MM.1S (cell line): ENCODE results near the gene MICALL1.

Source experiments
- DNase-seq: peaks from one replicate; pipeline ENCODE4 v3.0.0-alpha.2; 2015
- H2AFZ ChIP-seq: fragments of 300-600 bp; sonication (generic); 2 replicates; pipeline ENCODE4 v1.6.0; 2016; ENCODE audit warnings: antibody characterized with exemption, low read length
- H3F3A ChIP-seq: fragments of 300-600 bp; sonication (generic); 2 replicates; pipeline ENCODE4 v1.6.1; 2016; ENCODE audit warnings: mild to moderate bottlenecking, antibody characterized with exemption, low read length, moderate library complexity, mixed read lengths; ENCODE audit not compliant: insufficient read depth
- H3K27ac ChIP-seq: fragments of 300-600 bp; sonication (generic); 2 replicates; pipeline ENCODE4 v1.5.1; 2016; ENCODE audit warnings: mild to moderate bottlenecking, low read length
- H3K27me3 ChIP-seq: fragments of 300-600 bp; sonication (generic); replicated peaks from 2 replicates; pipeline ENCODE4 v1.6.0; 2016; ENCODE audit warnings: low read length; ENCODE audit not compliant: insufficient read depth
- H3K36me3 ChIP-seq: fragments of 300-600 bp; sonication (generic); replicated peaks from 2 replicates; pipeline ENCODE4 v1.6.1; 2016; ENCODE audit warnings: mild to moderate bottlenecking, low read length, mixed read lengths; ENCODE audit not compliant: insufficient read depth
- H3K4me1 ChIP-seq: fragments of 300-600 bp; sonication (generic); 2 replicates; pipeline ENCODE4 v1.6.1; 2016; ENCODE audit warnings: low read length, mixed read lengths
- H3K4me2 ChIP-seq: fragments of 300-600 bp; sonication (generic); 2 replicates; pipeline ENCODE4 v1.6.0; 2016; ENCODE audit warnings: low read depth, low read length
- H3K4me3 ChIP-seq: fragments of 300-600 bp; sonication (generic); 2 replicates; pipeline ENCODE4 v1.5.1; 2016; ENCODE audit warnings: low read length, mixed read lengths
- H3K79me2 ChIP-seq: fragments of 300-600 bp; sonication (generic); 2 replicates; pipeline ENCODE4 v1.6.1; 2016; ENCODE audit warnings: mixed run types, low read length, mixed read lengths
- H3K9ac ChIP-seq: fragments of 300-600 bp; sonication (generic); 2 replicates; pipeline ENCODE4 v1.6.1; 2016; ENCODE audit warnings: low read length, mixed read lengths
- H3K9me2 ChIP-seq: fragments of 300-600 bp; sonication (generic); replicated peaks from 2 replicates; pipeline ENCODE4 v1.6.1; 2016; ENCODE audit warnings: mild to moderate bottlenecking, low read length, mixed read lengths; ENCODE audit not compliant: insufficient read depth
- H3K9me3 ChIP-seq: fragments of 300-600 bp; sonication (generic); replicated peaks from 2 replicates; pipeline ENCODE4 v1.6.1; 2016; ENCODE audit warnings: mild to moderate bottlenecking, low read length, mixed read lengths; ENCODE audit not compliant: insufficient read depth
- H4K20me1 ChIP-seq: fragments of 300-600 bp; sonication (generic); 2 replicates; pipeline ENCODE4 v1.6.1; 2016; ENCODE audit warnings: mild to moderate bottlenecking, low read length, moderate library complexity, mixed read lengths; ENCODE audit not compliant: insufficient read depth
- CTCF ChIP-seq: fragments of 300-600 bp; sonication (generic); IDR thresholded peaks from 2 replicates; pipeline ENCODE4 v1.5.1; 2016; ENCODE audit warnings: antibody characterized with exemption, low read length, mixed read lengths
- EZH2 ChIP-seq: fragments of 300-600 bp; sonication (generic); optimal IDR thresholded peaks from 2 replicates; pipeline ENCODE3; 2017; ENCODE audit warnings: low read depth, mild to moderate bottlenecking, antibody characterized with exemption, low read length, mixed read lengths
- EZH2phosphoT487 ChIP-seq: fragments of 300-600 bp; sonication (generic); IDR thresholded peaks from 2 replicates; pipeline ENCODE4 v1.6.1; 2018; ENCODE audit warnings: antibody characterized with exemption, low read length

The MICALL1 gene

GRCh38 chr22:37918580-37919270 lies 12.6 kb downstream of the MICALL1 start:
- H3K4me3 ChIP-seq: no peak overlapping the region
- no peaks in the 10 kb centered on the region for H3K36me3 ChIP-seq
- H3K79me2 ChIP-seq: no peaks in the 10 kb centered on the region
- TF ChIP-seq EZH2phosphoT487: no peak
- no peak for TF ChIP-seq CTCF
- no peak for TF ChIP-seq EZH2
- H4K20me1 ChIP-seq: no peaks in the 10 kb centered on the region
- no peak for DNase-seq
- H3K27me3 ChIP-seq: no peaks in the 10 kb centered on the region
- no peak overlapping the region for H3K4me2 ChIP-seq
- no peaks in the 10 kb centered on the region for H3K9me3 ChIP-seq
- H2AFZ ChIP-seq: no peak overlapping the region
- no peaks in the 10 kb centered on the region for H3F3A ChIP-seq
- no peak overlapping the region for H3K9ac ChIP-seq
- H3K27ac ChIP-seq: no peak overlapping the region
- H3K4me1 ChIP-seq: no peaks in the 10 kb centered on the region
- no peaks in the 10 kb centered on the region for H3K9me2 ChIP-seq

GRCh38 chr22:37920126-37920525 lies 14.0 kb downstream of the MICALL1 start:
- H3K4me3 ChIP-seq: no peak overlapping the region
- H3K79me2 ChIP-seq: no peaks in the 10 kb centered on the region
- no peaks in the 10 kb centered on the region for H3K9me2 ChIP-seq
- no peak for DNase-seq
- no peak overlapping the region for H3K27ac ChIP-seq
- H3K4me2 ChIP-seq: no peak overlapping the region
- TF ChIP-seq EZH2 (no peak), CTCF (no peak), EZH2phosphoT487 (no peak)
- no peaks in the 10 kb centered on the region for H3K4me1 ChIP-seq
- no peak overlapping the region for H3K9ac ChIP-seq
- H2AFZ ChIP-seq: no peak overlapping the region
- no peaks in the 10 kb centered on the region for H3K36me3 ChIP-seq
- no peaks in the 10 kb centered on the region for H3K9me3 ChIP-seq
- no peaks in the 10 kb centered on the region for H3K27me3 ChIP-seq
- no peaks in the 10 kb centered on the region for H4K20me1 ChIP-seq
- H3F3A ChIP-seq: no peaks in the 10 kb centered on the region

GRCh38 chr22:37922191-37922590 lies 16.1 kb downstream of the MICALL1 start:
- Histone ChIP-seq H3K4me3 (no peak overlapping the region), H3K9me2 (no peaks in the 10 kb centered on the region), H2AFZ (no peak overlapping the region), H3K27ac (no peak overlapping the region), H3K27me3 (no peaks in the 10 kb centered on the region), H3K79me2 (no peaks in the 10 kb centered on the region), H3K4me2 (no peak overlapping the region), H4K20me1 (no peaks in the 10 kb centered on the region), H3K36me3 (no peaks in the 10 kb centered on the region), H3K9ac (no peak overlapping the region), H3F3A (no peaks in the 10 kb centered on the region), H3K4me1 (no peaks in the 10 kb centered on the region), H3K9me3 (no peaks in the 10 kb centered on the region)
- no peak for TF ChIP-seq CTCF
- no peak for TF ChIP-seq EZH2
- TF ChIP-seq EZH2phosphoT487: no peak
- no peak for DNase-seq
